NCI-H2081 (cell line): ENCODE measurements around the gene EXOSC5.
"Not testable (repeated sequence)": the region's sequence is repeated elsewhere in the genome, so short reads cannot be mapped to it uniquely, and the experiment has no call there.

Experiments used
- DNase-seq, 2 experiments: peaks; one replicate each; lab custom pipeline; 2025; lab: John Stamatoyannopoulos, UW

The EXOSC5 gene

GRCh38 chr19:41366089-41366488 is 31.1 kb downstream of the EXOSC5 start:
- DNase-seq: no peak

- no peak for DNase-seq
These were observed 32.4 kb downstream of the EXOSC5 start for GRCh38 chr19:41364524-41365391.

GRCh38 chr19:41363753-41364523 is 33.2 kb downstream of the EXOSC5 start, which contains the start of gene B9D2:
Gene B9D2, minus strand, starts transcription at chr19:41364149. Its CDS starts 630 bp downstream, at chr19:41363519.
- peak; percentile 97 to 98 for DNase-seq

- no peak for DNase-seq
These were observed 33.8 kb downstream of the EXOSC5 start for GRCh38 chr19:41363371-41363752.

- no peak for DNase-seq
These were observed 34.9 kb downstream of the EXOSC5 start for GRCh38 chr19:41362143-41362847.

GRCh38 chr19:41359741-41360140 is 37.4 kb downstream of the EXOSC5 start:
- no peak for DNase-seq

- DNase-seq: no peak
These were observed 39.4 kb downstream of the EXOSC5 start for GRCh38 chr19:41357746-41358145.

GRCh38 chr19:41356984-41357739 is 40.0 kb downstream of the EXOSC5 start:
- DNase-seq: no peak

GRCh38 chr19:41355802-41356201 is 41.4 kb downstream of the EXOSC5 start:
- DNase-seq: no peak

GRCh38 chr19:41355035-41355434 is 42.1 kb downstream of the EXOSC5 start:
- DNase-seq: no peak

GRCh38 chr19:41354343-41354953 is 42.7 kb downstream of the EXOSC5 start:
- no peak for DNase-seq

- DNase-seq: no peak
These were observed 43.5 kb downstream of the EXOSC5 start, which contains the start of gene TGFB1 for GRCh38 chr19:41353466-41354342. Gene TGFB1, minus strand, starts transcription at chr19:41353922. Its CDS starts 878 bp downstream, at chr19:41353044.

GRCh38 chr19:41352609-41353465 is 44.3 kb downstream of the EXOSC5 start:
- no peak for DNase-seq

GRCh38 chr19:41352279-41352608 is 44.9 kb downstream of the EXOSC5 start:
- no peak for DNase-seq

GRCh38 chr19:41351339-41352245 is 45.6 kb downstream of the EXOSC5 start:
- no peak for DNase-seq

GRCh38 chr19:41350735-41351338 is 46.3 kb downstream of the EXOSC5 start:
- no peak for DNase-seq

- not testable (repeated sequence) for DNase-seq
These were observed 50.2 kb downstream of the EXOSC5 start for GRCh38 chr19:41346916-41347315.

- no peak for DNase-seq
These were observed 53.0 kb downstream of the EXOSC5 start for GRCh38 chr19:41344162-41344561.
